ENCODE measurements around the gene ERAL1. TPM values are rescaled to one million over a fixed set of nuclear protein-coding genes. Genes with fewer than 3 reads are reported as not detected.

The ERAL1 gene
- total RNA-seq, 2 donors from 2014 or later, result 38.2 to 60.2 TPM

DNA sequence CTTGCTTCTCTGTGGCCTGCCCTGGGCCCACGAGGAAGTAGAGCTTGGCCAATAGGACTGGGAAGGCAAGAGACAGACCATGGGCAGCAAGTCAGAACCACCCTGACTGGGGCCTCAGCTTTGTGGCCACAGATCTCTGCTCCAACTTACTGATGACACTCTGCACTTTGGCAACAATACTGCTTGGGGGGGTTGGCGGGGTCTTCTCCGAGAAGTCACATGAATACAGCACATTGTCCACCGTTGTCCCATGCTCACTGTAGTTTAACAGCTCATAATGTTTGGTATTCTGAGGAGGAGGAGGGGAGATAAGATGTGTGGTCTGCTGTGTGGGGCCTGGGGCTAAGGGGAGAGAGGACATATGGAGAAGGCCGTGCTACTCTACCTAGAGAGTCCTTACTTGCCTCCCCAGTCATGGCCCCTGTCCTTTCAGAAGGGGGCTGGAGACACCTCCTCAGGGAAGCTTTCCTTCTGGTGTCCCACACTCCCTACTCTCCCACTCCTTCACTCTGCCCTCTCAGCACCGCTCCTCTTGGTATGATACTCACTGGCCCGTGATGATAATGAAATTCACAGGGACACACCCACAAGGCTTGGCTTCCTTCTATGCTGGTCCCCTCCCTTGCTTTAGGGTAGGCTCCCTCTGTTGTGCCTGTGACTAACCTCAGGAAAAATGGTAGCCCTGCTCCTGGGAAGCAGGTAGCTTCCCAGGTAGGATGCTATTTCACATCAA lies 52.1 kb downstream of the ERAL1 start:
- ATAC-seq (replicated peaks), result no peak
- peaks cover 10% of the 10 kb centered on the region for H3K4me1 Mint-ChIP-seq
- no peaks in the 10 kb centered on the region for H3K27me3 Mint-ChIP-seq
- peak overlapping the region; percentile 73 for H3K27ac Mint-ChIP-seq
- no peaks in the 10 kb centered on the region for H3K9me3 Mint-ChIP-seq
- H3K36me3 Mint-ChIP-seq (ENCODE audit: low read depth), result peaks cover 77% of the 10 kb centered on the region
- no peak overlapping the region for H3K4me3 Mint-ChIP-seq

DNA sequence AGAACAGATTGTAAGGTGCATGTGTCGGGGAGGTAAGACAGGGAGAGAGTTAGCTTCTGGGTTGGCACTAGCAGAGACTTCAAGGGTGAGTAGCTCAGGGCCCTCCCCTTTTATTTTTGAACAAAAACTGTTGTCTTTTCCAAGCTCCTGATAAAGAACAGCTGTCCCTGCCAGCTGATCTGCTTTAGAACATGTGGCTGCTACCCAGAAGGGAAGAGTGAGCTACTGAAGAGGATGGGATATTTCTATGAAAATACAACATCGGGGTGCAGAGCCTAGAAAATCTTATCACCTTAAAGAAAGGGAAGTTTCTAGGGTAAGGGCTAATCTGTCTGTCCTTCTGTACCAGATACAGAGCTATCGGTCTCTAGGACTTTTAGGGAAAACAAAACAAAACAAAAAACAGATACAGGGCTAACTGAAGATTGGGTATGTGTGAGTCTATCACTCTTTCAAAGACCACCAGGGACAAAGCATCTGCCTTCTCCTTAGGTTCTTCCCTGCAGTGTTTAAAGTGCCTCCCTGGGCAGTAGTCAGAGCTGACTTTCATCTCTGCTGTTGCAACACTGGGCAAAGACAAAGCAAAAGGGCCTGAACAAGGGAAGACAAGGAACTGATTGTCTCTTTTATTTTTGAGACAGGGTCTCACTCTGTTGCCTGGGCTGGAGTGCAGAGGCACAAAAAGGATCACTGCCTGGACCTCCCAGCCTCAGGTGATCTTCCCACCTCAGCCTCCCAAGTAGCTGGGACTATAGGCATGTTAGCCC lies 53.1 kb downstream of the ERAL1 start:
- Mint-ChIP-seq H3K27me3 (no peaks in the 10 kb centered on the region), H3K9me3 (no peaks in the 10 kb centered on the region), H3K4me1 (peaks cover 6% of the 10 kb centered on the region), H3K4me3 (no peak overlapping the region), H3K27ac (peak overlapping the region; percentile 73), H3K36me3 (ENCODE audit: low read depth) (peaks cover 82% of the 10 kb centered on the region)
- ATAC-seq (replicated peaks), result no peak

DNA sequence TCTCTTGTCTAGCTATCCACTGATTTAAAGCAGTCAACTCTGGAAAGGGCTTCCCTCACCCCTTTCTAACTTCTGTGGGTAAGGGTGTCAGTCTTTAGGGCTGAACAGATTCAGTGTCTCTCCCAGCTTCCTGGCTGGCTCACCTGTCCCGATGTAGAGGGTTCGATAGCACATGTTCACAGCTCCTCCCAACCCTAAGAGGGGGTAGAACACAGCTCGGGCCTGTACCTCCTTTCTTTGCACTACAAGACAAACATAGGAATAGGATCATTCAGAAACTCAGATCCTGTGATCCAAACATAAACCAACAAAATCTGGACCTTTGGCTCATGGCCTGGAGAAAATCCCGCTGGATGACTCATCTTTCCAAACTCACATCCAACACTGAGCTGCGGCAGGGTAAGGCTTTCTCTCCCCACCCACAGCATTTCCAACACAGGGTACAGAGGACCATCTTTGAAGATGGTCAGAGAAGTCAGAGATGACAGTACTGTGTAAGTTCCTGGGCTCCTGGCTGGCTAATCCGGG lies 53.9 kb downstream of the ERAL1 start:
- Mint-ChIP-seq H3K36me3 (ENCODE audit: low read depth) (peaks cover 90% of the 10 kb centered on the region), H3K4me1 (no peaks in the 10 kb centered on the region), H3K9me3 (no peaks in the 10 kb centered on the region), H3K27me3 (no peaks in the 10 kb centered on the region), H3K27ac (peak overlapping the region; percentile 38), H3K4me3 (no peak overlapping the region)
- no peak for ATAC-seq (replicated peaks)

DNA sequence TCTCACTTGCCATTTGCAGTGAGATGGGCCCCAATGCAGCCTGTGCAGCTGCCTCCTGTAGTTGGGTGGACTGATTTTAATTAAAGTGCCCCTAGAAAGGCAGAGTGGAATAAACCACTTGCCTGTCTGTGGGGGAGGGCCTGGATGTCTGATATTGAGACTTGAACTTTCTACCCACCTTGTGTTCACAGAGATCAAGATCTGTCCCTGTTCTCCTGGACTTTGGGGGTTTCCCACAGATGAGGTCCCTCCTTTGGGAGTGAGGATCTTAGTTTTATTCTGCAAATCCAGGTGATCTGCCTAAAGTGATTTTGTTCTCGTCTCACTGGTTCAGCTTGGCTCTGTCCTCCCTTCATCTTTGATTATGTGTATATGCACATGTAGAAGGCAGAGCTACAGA lies 55.7 kb downstream of the ERAL1 start:
- H3K4me3 Mint-ChIP-seq, result no peak overlapping the region
- no peak for ATAC-seq (replicated peaks)
- H3K27ac Mint-ChIP-seq, result no peak overlapping the region
- no peaks in the 10 kb centered on the region for H3K27me3 Mint-ChIP-seq
- peaks cover 5% of the 10 kb centered on the region for H3K9me3 Mint-ChIP-seq
- peaks cover 100% of the 10 kb centered on the region for H3K36me3 Mint-ChIP-seq (ENCODE audit: low read depth)
- H3K4me1 Mint-ChIP-seq, result peaks cover 10% of the 10 kb centered on the region

Other genes starting within 250 kb of the ERAL1 start
- gene RSKR, start 240.8 kb upstream of the ERAL1 start, total RNA-seq, result 10 to 100 TPM; 25.5 to 36.3 TPM
- gene BLTP2, start 209.9 kb upstream of the ERAL1 start, total RNA-seq, result 100 to 1,000 TPM; 134 to 226 TPM
- 10 to 100 TPM; 48.3 to 48.6 TPM for gene SDF2, start 193.1 kb upstream of the ERAL1 start, total RNA-seq
- 10 to 100 TPM; 80.2 to 89.1 TPM for gene SUPT6H, start 192.8 kb upstream of the ERAL1 start, total RNA-seq
- gene PROCA1, start 143.1 kb upstream of the ERAL1 start, total RNA-seq, result 10 to 100 TPM in 1 of 2 donors, 1 to 10 TPM in 1; 4.4 to 12.4 TPM
- gene RAB34, start 137.1 kb upstream of the ERAL1 start, total RNA-seq, result 10 to 100 TPM in 1 of 2 donors, 1 to 10 TPM in 1; 4.1 to 22.4 TPM
- gene RPL23A, start 135.0 kb upstream of the ERAL1 start, total RNA-seq, result 1,000 to 10,000 TPM; 2,238 to 2,546 TPM
- gene TLCD1, start 128.8 kb upstream of the ERAL1 start, total RNA-seq, result 10 to 100 TPM in 1 of 2 donors, 1 to 10 TPM in 1; 4.8 to 13.4 TPM
- 1 to 10 TPM; 4.9 to 9.2 TPM for gene NEK8, start 126.2 kb upstream of the ERAL1 start, total RNA-seq
- gene TRAF4, start 111.0 kb upstream of the ERAL1 start, total RNA-seq, result 100 to 1,000 TPM in 1 of 2 donors, 10 to 100 TPM in 1; 78.4 to 181 TPM
- 10 to 100 TPM; 18.7 to 25.1 TPM for gene FAM222B, start 12.2 kb upstream of the ERAL1 start, total RNA-seq
- gene FLOT2, start 42.7 kb downstream of the ERAL1 start, total RNA-seq, result 100 to 1,000 TPM in 1 of 2 donors, 10 to 100 TPM in 1; 85.8 to 113 TPM
- 10 to 100 TPM; 24.9 to 82.1 TPM for gene DHRS13, start 48.1 kb downstream of the ERAL1 start, total RNA-seq
- gene PHF12, start 96.5 kb downstream of the ERAL1 start, total RNA-seq, result 10 to 100 TPM; 56.9 to 60.2 TPM
- not detected for gene SEZ6, start 151.0 kb downstream of the ERAL1 start, total RNA-seq
- 1 to 10 TPM; 2.0 to 5.6 TPM for gene PIPOX, start 188.1 kb downstream of the ERAL1 start, total RNA-seq

Data from activated T-helper 17 cell treated with anti-CD3 and anti-CD28 coated beads, Interleukin-2, amount 50 U/mL, for 72 hours (primary cell).